Stimulated activated CD8-positive, alpha-beta memory T cell treated with anti-CD3 and anti-CD28 coated beads, Interleukin-2, amount 100 ng/mL, for 48 hours (primary cell): ENCODE data around the gene RNASET2.

Source experiments
- DNase-seq, 2 donors: peaks; one replicate each; pipeline ENCODE4 v3.0.0-alpha.2; 2020; ENCODE audit warnings: low read depth in 2 of 2

The RNASET2 gene

DNA sequence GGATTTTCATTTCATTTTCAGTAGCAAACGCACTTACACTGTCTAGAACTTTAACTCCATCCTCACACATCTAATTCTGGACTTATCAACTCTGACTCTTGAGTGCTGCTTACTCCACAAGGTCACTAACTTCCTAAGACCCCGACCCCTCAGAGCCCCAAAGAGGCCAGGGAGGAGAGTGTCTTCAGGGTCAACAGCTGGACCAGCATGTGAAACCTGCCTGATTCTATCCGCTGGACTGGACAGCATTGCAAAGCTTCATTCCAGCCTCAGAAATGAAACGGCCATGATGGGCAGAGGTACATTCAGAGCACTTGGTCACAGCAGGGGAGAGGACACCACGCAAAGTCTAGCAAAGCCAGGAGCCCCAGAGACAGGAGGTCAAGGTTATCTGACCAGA lies 9.1 kb downstream of the RNASET2 start:
- DNase-seq: no peak

DNA sequence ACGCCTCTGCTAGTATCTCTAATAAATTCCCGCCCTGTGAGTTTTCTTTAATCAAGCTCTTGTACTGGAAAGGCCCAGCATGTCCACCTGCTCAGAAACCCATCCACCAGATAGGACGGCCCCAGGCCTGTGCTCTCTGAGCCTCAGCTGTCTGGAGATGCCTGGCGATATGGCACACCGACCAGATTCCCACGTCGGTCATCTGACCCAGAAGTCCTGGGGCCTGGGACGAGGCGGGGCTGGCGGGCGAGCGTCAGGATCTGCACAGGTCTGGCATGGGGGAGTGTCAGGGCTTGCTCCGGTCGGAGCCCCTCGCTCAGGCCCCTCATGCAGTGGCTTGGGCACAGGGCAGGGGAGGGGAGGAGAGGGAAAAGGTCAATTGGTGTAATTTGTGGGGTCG lies 10.2 kb downstream of the RNASET2 start:
- no peak for DNase-seq

DNA sequence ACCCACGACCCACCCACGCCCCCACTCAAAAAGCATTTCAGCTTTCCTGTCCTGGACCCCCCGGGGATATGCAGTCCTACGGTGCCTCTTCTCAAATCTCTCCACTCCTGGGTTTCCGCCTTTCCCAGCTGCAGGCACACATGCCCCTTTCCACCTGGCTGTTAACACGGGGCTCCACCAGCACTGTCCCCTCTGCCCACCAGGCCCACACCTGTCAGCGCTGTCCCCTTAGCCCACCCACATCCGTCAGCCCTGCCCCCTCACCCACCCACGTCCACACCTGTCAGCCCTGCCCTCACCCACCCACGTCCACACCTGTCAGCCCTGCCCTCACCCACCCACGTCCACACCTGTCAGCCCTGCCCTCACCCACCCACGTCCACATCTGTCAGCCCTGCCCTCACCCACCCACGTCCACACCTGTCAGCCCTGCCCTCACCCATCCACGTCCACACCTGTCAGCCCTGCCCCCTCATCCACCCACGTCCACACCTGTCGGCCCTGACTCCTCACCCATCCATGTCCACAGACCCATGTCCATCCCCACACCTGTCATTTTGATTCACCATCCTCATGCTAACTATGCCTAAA lies 11.6 kb downstream of the RNASET2 start:
- no peak for DNase-seq

DNA sequence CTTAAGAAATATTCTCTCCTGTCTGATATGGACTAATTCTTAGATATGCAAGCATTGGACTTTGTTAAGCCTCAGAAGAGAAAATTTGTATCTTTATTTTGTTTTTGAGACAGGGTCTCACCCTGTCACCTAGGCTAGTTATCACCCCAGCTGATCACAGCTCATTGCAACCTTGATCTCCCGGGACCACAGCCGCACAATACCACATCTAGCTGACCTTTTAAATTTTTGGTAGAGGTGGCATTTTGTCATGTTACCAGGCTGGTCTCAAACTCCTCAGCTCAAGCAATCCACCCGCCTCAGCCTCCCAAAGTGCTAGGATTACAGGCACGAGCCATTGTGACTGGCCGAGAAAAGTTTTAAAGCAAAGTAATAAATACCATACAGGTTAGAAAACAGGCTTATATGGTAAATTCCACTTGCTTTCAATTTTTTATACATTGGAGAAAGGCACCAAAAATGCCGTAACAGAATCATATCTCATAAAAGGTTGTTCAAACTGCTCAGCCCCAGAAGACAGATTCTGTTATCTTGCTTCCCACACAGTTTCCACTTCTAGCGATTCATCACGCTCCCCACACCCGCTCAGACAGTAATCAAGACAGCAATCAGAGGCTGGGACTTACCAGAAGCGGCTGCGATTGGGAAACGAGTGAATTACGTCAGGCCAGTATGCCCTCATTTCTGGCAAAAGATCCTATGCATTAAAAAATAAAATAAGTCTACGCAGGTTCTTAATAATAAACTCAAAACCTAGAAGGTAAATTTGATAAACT lies 13.8 kb downstream of the RNASET2 start:
- DNase-seq: no peak

DNA sequence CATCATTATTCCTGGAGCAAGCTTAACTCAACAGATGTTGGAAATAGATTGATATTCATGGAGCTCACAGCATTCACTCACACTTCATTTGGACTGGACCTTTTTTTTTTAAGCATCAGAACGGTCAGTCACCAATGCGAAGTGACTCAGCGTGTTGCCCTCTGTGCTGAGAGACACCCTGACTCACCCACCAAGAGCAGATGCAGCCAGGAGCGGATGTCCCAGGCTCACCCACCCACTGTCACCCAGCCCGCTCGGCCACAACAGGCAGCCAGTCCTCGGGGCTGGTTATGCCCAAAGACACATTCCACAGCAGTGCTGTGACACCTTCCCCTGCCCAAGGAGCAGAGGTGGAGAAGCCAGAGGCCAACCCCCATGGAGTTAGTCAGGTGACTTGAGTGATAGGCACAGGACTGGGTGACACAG lies 15.7 kb downstream of the RNASET2 start:
- no peak for DNase-seq

DNA sequence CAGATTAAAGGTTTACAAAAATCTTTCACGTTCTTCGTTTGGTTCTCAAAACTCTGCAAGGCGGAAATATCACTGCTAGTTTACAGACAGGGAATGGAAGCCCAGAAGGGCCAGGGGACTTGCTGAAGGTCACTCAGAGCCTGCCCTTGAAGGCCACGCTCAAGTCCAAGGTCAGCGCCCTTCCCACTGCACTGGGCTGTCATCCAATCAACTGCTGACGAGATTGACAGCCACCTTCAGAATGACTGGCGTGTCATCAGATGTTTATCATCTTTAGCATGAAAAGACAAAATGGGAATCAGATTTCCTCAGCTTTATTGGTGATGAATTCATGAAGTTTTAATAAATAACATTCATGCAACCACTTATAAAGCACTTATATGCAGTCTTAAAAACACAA lies 16.5 kb downstream of the RNASET2 start:
- no peak for DNase-seq

DNA sequence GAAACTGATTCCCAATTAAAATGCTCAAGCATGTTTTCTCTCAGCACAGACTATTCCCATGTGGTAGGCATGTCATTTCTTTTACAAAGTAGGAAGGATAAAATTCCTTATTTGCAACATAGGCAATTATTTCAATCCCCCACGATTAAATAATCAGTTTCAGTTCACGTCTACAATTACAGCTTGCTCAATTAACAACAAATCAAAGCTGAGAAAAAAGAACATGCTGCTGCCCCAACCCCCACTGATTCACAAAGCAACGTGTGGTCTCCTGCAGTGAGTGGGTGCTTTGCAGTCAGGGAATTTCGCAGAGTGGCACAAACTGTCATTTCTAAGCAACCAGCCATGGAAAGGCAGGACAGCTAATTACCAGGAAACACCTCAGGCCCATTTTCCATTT lies 17.0 kb downstream of the RNASET2 start:
- no peak for DNase-seq

DNA sequence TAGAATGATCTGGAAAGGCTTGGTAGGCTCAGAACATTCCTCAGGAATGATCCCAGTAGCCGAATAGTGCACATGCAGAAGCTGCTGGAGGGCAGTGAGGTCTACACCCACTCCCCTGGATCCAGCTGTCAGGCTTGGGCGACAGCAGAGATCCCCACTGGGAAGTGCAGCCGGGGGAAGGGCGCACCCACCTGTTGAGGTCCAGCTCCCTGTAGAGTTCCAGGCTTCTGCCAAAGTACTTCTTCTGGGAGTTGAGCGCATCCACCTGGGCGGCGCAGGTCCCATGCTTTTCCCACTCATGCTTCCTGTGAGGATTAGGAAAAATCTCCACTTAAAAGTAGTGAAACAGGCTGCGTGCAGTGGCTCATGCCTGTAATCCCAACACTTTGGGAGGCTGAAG lies 17.6 kb downstream of the RNASET2 start:
- no peak for DNase-seq

DNA sequence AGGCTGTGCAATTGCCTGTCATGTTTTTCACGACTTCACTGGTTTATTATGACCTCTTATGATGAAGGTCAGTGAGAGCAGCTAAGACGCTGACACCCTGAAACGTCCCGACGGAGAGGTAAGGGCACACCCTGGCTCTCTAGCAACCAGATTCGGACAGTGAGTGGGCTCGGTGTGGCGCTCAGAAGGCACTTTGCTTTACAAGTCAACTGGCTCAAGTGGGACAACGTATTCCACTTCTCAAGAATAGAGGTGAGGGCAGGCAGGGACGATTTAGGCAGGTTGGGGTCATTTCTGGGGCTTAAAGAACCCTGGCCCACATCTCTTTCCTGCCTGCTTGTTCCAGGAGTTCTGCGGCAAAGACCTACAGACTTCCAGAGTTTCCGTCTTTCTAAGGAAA lies 18.2 kb downstream of the RNASET2 start:
- DNase-seq: no peak

DNA sequence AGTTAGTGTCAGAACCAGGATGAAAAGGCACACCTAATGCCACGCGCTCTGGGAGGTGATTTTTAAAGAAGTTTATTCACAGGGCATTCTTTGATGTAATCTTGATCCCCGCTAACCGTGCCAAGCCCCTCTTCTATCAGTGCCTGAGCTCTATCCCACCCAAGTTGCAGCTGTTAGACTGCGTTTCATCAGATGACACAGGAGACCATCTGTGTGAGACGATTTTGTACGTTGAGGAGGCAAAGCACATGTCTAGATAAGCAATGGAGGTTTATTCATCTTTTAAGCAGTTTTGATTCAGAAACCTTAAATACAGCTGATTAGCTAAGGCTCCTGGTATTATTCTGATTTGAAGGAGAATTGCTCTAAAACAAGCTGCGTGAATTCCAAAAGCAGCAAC lies 18.6 kb downstream of the RNASET2 start:
- DNase-seq: no peak

DNA sequence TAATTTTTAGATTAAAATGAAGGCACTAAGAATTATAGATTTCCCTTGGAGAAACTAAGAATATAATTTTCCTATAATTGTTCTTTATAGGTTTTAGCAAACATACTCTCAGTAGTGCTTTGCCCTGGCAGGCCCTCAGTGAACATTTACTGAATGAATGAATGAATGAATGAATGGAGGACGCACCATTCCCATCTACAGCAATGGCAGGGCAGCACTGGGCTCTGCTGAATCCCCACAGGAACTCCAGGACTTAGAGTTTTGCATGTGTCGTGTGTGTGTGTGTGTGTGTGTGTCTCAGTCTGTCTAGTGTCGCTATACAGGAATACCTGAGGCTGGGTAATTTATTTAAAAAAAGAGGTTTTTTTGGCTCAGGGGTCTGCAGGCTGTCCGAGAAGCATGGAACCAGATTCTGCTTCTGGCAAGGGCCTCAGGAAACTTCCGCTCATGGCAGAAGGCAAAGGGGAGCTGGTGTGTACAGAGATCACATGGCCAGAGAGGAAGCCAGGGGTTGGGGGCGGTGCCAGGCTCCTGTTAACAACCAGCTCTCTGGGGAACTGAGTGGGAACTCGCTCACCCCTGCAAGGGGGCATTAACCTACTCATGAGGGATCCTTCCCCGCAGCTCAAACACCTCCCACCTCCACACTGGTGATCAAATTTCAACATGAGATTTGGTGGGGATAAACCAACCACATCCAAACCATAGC lies 20.1 kb downstream of the RNASET2 start:
- no peak for DNase-seq

DNA sequence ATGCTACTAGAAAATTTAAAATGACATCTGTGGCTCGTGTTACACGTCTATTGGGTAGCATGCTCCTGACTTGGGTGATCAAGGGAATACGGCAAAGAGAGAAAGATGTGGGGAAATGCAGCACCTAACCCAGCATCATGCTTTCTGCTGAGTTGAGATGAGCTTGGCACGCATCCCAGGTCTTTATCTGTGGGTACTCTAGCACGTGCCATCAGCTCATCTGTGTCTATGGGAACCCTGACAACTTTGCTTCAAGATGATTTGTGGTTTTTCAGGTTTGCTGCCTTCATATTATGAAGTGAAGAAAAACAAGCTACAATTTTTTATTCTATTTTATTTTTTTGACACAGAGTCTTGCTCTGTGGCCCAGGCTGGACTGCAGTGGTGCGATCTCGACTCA lies 21.0 kb downstream of the RNASET2 start:
- no peak for DNase-seq

DNA sequence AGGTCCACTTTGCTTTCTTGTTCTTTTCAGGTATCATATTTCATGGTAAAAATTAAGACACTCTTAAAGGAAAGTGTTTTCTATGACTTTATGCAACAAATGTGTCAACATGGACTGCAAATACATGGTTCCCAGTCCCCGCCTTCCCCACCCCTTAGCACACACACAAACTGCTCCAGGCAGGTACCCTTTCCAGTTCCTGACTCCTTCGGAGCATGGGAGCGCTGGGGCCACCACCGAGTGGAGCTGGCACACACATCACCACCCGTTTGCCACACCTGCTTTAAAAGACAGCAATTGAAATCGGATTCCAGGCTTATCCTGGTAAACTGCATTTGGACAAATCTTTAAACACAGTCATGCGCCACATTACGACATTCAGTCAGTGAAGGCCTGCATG lies 22.2 kb downstream of the RNASET2 start:
- DNase-seq: no peak

DNA sequence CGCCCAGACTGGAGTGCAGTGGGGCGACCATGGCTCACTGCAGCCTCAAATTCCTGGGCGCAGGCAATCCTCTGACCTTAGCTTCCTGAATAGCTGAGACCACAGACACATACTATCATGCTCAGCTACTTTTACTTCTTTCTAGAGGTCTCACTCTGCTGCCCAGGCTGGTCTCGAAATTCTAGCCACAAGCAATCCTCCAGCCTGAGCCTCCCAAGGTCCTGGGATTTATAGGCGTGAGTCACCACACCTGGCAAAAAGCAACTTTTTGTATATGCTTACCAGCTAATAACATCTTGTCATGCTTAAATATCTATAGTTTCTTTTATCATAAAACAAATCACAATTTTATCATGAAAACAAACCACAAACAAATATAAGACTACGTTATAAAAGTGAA lies 23.0 kb downstream of the RNASET2 start:
- no peak for DNase-seq

DNA sequence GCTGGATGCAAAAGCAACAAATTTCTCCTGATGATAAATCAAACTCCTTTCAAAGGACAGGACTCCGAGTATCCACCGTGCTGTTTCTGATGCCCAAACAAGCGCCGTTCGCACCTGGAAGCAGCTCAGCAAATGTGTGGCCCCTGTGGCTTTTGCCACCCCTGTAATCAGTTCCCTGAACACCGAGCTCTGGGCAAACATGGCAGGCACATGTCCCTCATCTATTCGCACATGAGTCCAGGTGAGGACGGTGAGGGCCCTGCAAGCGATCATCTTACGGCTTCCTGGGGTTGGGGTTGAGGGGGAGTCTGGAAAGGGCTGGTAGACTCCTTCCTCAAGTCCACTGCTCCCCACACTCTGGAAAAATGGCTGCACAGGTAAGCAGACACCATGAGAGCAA lies 23.7 kb downstream of the RNASET2 start:
- DNase-seq: no peak

DNA sequence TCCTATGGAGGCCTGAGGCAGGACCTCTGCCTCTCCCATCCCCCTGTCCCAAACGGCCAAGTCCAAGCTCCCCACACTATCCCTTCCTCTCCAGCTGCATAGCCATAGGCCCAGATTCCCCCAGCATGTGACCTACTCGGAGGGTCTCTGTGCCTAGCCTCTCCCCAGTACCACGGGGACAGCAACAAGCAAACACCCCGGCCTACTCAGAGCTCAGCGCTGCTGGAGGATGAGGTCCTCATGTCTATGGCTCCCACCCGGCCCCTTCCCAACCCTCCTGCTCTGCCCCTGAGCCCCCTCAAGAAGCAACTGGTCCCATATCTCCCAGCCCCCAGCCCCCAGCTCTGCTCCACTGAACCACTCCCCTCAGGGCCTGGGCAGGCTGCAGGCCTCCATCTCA lies 24.2 kb downstream of the RNASET2 start:
- DNase-seq: no peak

DNA sequence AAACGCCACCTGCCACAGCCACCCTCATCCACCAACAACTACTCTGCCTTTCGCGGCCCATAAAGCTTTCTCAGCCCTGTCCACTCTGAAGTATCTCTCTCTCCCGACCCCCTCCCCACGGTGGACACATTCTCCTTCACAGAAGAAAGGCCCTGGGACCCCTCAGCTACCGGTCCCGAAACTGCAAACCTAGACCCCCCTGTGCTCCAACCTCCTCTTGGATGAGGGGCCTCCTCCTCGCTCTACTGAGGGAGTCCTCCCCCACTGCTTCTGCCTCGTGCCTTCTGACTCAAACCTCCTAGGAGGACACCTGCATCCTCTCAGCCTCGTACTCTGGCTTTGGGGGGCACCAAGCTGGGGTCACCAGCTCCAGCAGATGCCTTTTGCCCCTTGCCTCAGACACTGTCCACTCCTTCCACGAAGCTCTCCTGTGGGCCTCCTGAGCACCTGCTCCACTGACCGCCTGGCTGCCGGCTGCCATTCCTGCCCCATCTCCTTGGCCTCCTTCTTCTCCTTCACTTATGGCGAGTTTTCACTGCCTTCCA lies 24.9 kb downstream of the RNASET2 start:
- no peak for DNase-seq

DNA sequence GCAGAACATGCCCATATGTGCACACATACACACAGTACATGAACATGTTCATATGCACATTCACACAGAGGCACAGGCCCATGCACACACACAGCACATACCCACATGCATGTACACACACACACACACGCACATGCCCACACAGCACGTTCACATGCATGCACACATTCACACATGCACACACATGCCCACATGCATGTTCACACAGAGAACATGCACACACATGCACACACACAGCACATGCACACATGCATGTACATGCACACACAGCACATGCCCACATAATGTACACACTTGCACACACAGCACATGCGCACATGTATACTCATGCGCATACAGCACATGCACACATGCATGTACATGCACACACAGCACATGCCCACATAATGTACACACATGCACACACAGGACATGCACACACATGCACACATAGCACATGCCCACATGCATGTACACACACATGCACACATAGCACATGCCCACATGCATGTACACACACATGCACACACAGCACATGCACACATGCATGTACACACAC lies 25.9 kb downstream of the RNASET2 start:
- DNase-seq: no peak

DNA sequence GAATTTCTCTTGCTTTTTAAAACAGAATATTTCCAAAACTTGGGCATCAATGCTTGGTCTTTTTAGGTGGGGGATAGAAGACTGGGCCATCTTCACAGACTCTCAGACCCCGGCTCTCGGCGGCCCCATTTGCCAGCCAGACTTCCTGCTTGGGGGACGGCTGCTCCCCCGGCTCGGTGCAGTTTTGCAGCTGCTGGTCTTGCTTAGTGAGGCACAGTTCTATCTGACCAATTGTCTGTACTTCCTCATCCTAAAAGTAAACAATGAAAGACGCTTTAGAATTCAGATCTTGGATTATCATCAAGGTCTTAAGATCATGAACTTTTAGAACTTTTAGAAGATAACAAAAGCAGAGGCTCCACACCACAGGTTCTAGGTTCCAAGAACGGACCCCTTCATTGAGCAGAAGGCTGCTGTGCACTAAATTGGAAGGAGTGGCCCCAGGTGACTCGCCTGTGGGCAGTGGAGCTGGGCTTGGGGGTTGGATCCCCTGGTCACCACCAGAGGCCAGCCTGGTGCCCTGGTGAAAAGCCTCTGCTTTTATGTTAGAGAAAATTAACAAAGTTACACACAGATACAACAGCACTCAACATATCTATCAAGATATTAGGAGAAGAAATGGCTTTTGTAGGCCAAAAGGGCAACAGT lies 26.7 kb downstream of the RNASET2 start:
- no peak for DNase-seq

DNA sequence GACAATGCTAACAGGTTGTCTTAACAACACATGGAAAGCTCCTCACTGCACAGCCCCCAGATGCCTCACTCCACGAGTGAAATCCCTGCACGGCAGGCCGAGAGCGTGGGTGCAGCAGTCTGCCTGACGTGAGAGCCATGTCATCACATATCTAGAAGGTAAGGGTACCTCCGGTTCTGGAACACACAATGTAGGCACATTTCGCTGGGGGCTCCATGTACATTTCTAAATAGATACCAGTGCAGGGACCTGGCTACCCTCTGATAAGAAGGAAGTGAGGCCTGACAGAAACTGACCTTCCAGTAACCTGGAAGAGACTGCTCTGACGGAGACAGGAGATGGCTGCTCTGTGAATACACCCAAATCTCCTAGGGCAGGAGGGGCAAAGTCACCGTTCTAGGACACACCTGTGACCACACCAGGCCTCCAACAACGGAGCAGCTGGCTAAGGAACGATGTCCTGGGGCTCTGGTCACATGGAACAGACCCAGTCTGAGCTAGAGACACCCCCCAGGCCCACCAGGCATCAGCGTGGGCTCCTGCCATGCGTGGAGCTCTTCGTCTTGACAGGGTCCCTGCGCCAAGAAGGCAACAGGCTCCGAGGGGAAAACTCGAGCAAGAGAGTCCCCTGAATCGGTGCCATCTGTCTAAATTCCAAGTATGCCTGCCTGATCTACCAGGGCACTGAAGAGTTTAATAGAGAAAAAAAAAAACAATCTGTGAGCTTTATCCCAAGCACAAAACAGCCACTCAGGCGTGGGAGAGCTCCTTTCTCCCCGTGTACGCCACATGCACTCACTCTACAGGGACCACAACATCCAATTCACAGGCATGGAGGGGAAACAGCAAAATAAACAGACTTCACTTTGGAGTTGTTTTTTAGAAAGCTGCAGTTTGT lies 27.5 kb downstream of the RNASET2 start:
- no peak for DNase-seq
